Fibroblast of peridontal ligament (primary cell): Measurements from ENCODE around the gene RABGAP1L.
"Not testable (repeated sequence)": the region's sequence is repeated elsewhere in the genome, so short reads cannot be mapped to it uniquely, and the experiment has no call there.

Experiments used
- DNase-seq: peaks from one replicate; pipeline ENCODE4 v3.0.0-alpha.2; 2010; ENCODE audit errors: extremely low read depth

The RABGAP1L gene

GRCh38 chr1:174656409-174657059 is 497.2 kb downstream of the RABGAP1L start:
- no peak for DNase-seq

GRCh38 chr1:174657411-174657810 is 498.1 kb downstream of the RABGAP1L start:
- DNase-seq: no peak

GRCh38 chr1:174657893-174658292 is 498.6 kb downstream of the RABGAP1L start:
- no peak for DNase-seq

DNA sequence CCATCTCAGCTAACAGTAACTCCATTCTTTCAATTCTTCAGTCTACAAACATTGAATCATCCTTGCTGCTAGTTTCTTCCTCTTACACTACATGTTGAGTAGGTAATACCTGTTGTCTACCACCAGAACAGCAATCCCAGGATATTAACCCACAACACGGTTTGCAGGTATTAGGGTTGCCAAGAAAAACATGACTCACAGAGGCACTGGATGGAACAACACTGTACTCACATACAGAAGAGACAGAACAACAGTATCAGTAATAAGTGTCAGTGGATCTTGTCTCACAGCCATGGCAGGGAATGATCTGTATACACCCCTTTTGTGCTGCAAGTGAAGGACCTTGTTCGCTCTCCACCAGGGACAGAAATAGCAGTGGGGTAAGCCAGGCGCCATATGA is 500.5 kb downstream of the RABGAP1L start:
- DNase-seq: peak; percentile 6

- DNase-seq: no peak
Observed at GRCh38 chr1:174660476-174660875, 501.2 kb downstream of the RABGAP1L start.

GRCh38 chr1:174663358-174663757 is 504.0 kb downstream of the RABGAP1L start:
- no peak for DNase-seq

GRCh38 chr1:174666248-174666647 is 506.9 kb downstream of the RABGAP1L start:
- no peak for DNase-seq

DNA sequence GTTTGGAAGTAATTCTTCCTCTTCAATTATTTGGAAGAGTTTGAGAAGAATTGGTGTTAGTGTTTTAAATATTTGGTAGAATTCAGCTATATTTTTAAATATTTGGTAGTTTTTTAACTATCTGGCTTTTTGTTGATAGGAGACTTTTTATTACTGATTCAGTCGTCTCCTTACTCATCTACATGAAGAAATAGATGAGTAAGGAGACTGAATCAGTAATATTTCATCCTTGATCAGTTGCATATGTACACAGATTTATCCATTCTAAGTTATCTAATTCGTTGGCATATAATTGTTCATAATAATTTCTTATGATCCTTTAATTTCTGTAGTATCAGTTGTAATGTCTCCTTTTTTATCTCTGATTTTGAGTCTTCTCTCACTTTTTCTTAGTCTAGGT is 512.5 kb downstream of the RABGAP1L start:
- DNase-seq: no peak

DNA sequence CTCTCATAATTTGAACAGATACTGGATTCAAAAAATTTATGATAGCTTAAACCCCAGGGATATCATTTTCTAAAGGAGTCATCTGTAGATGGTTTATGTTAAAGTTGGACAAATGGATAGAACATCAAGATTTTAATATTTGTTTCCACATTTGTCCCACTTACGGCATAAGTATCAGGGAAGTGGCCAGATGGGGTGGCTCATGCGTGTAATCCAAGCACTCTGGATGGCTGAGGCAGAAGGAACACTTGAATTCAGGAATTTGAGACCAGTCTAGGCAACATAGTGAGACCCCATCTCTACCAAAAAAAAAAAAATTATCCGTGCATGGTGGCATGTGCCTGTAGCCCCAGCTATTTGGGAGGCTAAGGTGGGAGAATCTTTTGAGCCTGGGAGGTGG is 517.5 kb downstream of the RABGAP1L start:
- DNase-seq: no peak

DNA sequence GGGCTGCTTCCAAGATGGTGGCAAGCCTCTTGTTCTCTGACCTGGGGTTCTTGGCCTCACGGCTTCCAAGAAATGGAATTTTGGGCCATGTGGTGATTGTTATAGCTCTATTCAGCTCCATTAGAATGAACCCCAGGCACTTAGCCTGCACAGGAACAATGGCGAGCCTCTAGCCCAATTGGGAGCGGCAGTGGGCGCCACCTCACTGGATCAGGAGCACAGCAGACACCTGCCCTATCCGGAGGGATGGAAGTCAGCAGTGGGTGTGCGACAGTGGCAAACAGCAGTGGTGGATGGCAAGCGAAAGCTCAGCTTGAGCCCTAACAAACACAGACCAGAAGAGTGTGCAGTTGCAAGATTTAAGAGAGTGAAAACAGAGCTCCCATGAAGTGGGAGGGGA is 519.3 kb downstream of the RABGAP1L start:
- DNase-seq: no peak

- no peak for DNase-seq
Observed at GRCh38 chr1:174680101-174680500, 520.8 kb downstream of the RABGAP1L start.

GRCh38 chr1:174682419-174683008 is 523.2 kb downstream of the RABGAP1L start:
- peak; percentile 92 for DNase-seq

DNA sequence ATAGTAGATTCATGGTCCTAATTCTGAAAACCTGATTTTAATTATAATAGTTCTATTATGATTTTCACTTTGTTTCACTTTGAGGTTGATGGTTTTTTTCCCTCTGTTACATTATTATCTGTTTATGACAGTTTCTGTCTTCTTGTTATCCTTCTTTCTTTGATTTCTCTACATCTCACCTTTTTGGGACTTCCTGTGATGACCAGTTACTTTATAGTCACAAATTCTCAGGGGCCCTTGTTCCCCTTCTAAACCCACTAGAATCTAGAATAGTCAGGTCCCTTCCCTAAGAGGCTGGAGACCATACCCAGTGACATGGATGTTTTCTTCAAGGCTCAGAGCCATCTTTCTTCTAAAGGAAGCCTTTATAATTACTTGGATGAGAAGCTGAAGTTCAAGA is 526.9 kb downstream of the RABGAP1L start:
- DNase-seq: no peak

DNA sequence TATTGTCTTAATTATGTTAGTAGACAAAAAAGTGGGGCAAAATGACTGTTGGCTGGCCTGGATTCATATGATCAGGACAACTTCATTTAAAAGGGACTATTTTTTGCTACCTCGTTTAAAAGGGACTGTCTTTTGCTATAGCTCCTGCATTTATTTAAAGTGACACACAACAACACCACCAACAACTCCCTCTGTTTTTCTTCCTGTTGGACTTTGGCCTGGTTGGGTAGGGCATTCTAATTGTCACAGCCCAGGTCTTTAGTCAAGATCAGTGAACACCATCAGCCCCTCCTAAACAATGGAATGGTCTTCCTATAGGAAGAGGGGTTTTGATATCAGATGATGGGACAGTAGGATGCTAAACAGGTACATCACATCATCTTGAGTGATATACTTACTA is 530.2 kb downstream of the RABGAP1L start:
- no peak for DNase-seq

DNA sequence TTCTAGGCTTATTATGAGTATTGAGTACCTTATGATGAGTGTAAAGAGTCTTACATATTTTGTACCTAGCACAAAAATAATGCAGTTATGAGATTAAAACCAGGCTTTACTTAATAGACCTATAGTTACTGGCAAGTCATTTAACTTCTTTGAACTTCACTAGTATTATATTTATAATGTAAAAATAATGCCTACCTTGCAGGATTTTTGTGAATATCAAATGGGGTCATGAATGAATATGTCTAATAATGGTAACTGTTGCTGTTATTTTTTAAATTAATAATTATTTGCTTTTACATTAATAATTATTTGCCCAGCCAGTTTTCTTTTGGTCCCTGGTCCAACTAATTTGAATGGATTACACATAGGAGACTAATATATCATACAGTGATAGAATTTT is 530.9 kb downstream of the RABGAP1L start:
- DNase-seq: no peak

DNA sequence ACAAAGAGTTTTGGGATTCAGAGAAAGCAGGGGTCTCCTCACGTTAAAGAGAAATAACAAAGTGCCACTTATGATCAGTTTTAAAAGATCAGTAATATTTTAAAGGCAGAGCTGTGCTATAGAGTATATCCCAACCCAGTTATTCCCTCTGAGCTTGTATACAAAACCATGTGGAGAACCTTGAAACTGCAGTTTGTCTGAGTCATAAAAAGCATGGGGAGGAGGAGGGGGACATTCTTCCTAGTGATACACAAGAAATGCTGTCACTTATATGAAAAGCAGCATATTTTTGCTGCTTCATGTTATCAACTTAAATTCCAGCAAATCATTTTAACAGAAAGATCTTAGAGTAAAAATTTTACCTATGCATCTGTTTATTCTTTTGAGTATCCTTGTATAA is 533.0 kb downstream of the RABGAP1L start:
- DNase-seq: peak; percentile 50

DNA sequence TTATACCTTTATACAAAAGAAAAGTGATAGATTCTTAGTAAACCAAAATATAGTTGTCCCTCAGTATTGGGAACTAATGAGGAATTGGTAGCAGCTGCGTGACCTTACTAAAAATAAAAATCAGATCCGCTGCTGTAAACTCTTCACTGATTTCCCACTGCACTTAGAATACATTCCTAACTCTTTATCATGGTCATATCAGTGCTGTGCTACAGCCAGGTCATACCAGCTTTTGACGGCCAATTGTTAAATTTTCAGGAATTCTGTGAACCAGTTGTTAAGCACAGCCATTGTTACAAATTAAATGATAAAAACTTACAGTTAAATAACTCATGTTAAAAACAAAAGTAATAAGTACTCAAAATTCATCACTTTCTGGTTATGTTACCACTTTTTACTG is 533.8 kb downstream of the RABGAP1L start:
- no peak for DNase-seq

- not testable (repeated sequence) for DNase-seq
Observed at GRCh38 chr1:174693539-174693938, 534.2 kb downstream of the RABGAP1L start.

GRCh38 chr1:174696026-174696821 is 536.9 kb downstream of the RABGAP1L start:
- no peak for DNase-seq

- no peak for DNase-seq
Observed at GRCh38 chr1:174700314-174700713, 541.0 kb downstream of the RABGAP1L start.

DNA sequence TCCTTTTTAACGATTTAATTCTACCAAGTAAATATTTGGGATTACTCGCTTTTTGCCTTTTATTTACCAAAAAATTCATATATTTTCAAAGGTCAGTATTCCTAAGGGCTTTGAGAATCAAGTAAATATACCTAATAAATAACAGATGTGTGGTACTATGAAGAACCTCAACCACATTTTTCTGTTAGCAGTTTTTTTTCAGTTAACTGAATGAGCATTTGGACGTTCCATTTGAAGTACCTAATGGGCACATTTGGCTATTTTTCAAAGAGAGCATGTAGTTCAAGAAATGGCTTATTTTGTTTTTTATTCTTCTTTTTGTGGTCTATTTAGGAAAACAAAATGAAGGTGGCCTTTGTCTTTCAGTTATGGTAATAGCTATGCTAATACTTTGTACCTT is 541.5 kb downstream of the RABGAP1L start:
- peak; percentile 71 for DNase-seq

DNA sequence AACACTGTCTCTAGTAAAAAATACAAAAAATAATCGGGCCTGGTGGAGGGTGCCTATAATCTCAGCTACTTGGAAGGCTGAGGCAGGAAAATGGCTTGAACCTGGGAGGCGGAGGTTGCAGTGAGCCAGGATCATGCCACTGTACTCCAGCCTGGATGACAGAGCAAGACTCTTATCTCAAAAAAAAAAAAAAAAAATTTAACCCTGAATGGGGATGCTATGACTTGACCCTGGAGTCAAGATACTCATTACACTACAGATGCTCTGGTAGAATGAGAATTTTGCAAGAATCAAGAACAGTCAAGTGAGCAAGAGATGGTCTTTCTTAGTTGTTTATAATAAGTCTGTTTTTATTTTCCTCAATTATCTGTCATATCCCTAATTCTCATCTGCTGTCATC is 542.2 kb downstream of the RABGAP1L start:
- DNase-seq: no peak

- DNase-seq: no peak
Observed at GRCh38 chr1:174702011-174702410, 542.7 kb downstream of the RABGAP1L start.
